Fibroblast of lung (primary cell): ENCODE data around the gene TP73. TPM values are rescaled to one million over a fixed set of nuclear protein-coding genes. Genes with fewer than 3 reads are reported as not detected.

Experiments used
- DNase-seq, 2 donors: peaks; one replicate each; pipeline versions ENCODE4 v3.0.0 to v3.0.0-alpha.2; 2010; ENCODE audit warnings: low read depth in 2 of 2
- H2AFZ ChIP-seq: 2 replicates; pipeline ENCODE4 v1.5.1; 2012; ENCODE audit warnings: low read length, control low read depth, inconsistent platforms
- H3K27ac ChIP-seq: 2 replicates; pipeline ENCODE4 v1.5.1; 2011; ENCODE audit warnings: low read length, control low read depth; ENCODE audit not compliant: insufficient read depth
- H3K27me3 ChIP-seq: 2 replicates; pipeline ENCODE4 v1.5.1; 2011; ENCODE audit warnings: mild to moderate bottlenecking, low read length; ENCODE audit not compliant: control insufficient read depth, insufficient read depth
- H3K36me3 ChIP-seq: 2 replicates; pipeline ENCODE4 v1.5.1; 2011; ENCODE audit warnings: low read length; ENCODE audit not compliant: control insufficient read depth, insufficient read depth
- H3K4me1 ChIP-seq: 2 replicates; pipeline ENCODE4 v1.5.1; 2011; ENCODE audit warnings: low read length; ENCODE audit not compliant: control insufficient read depth, insufficient read depth; ENCODE audit errors: extremely low read depth
- H3K4me2 ChIP-seq: 2 replicates; pipeline ENCODE4 v1.5.1; 2011; ENCODE audit warnings: low read length, control low read depth; ENCODE audit not compliant: insufficient read depth; ENCODE audit errors: extremely low read depth
- H3K4me3 ChIP-seq, 4 experiments: fragments of 200-600 bp in 1 of 4; sonication (generic) in 1 of 4; replicated peaks in 1 of 4; 2 replicates each; pipeline ENCODE4 v1.5.1; 2011 to 2016; ENCODE audit warnings: low read length in 4 of 4, low read depth in 3 of 4, mild to moderate bottlenecking in 3 of 4, control low read depth in 2 of 4, inconsistent platforms in 1 of 4, mixed read lengths in 1 of 4; ENCODE audit not compliant: insufficient read depth in 1 of 4; ENCODE audit errors: control extremely low read depth in 1 of 4
- H3K79me2 ChIP-seq: 2 replicates; pipeline ENCODE4 v1.5.1; 2012; ENCODE audit warnings: mild to moderate bottlenecking, low read length, inconsistent platforms; ENCODE audit not compliant: control insufficient read depth, insufficient read depth
- H3K9ac ChIP-seq: 2 replicates; pipeline ENCODE4 v1.5.1; 2011; ENCODE audit warnings: mild to moderate bottlenecking, low read length, control low read depth; ENCODE audit not compliant: insufficient read depth
- H3K9me3 ChIP-seq: 2 replicates; pipeline ENCODE4 v1.5.1; 2012; ENCODE audit warnings: low read depth, low read length; ENCODE audit not compliant: control insufficient read depth, insufficient read depth
- H4K20me1 ChIP-seq: 2 replicates; pipeline ENCODE4 v1.5.1; 2011; ENCODE audit warnings: low read length; ENCODE audit not compliant: control insufficient read depth, insufficient read depth; ENCODE audit errors: extremely low read depth
- EZH2 ChIP-seq: IDR thresholded peaks from 2 replicates; pipeline ENCODE4 v1.5.1; 2012; ENCODE audit warnings: low read length, control low read depth, mild to moderate bottlenecking; ENCODE audit errors: missing control alignments
- polyA plus RNA-seq, 2 donors: library from polyadenylated mRNA; depleted of rRNA in 1 of 2; stranded (reverse) in 1 of 2; unstranded in 1 of 2; fragments of >200 nt; gene quantifications; 2 replicates each; pipeline ENCODE4 v1.2.1, GENCODE V29; 2011 to 2012; ENCODE audit warnings: missing spikeins in 1 of 2
- total RNA-seq: library from RNA; depleted of rRNA; stranded (reverse); fragments of >200 nt; gene quantifications from 2 replicates; pipeline ENCODE4 v1.2.1, GENCODE V29; 2014
- TF ChIP-seq, protein P1 (sequence below), 2 donors: IDR thresholded peaks in 1 of 2; conservative IDR thresholded peaks in 1 of 2; 1 replicate in 1 of 2; 2 replicates in 1 of 2; pipeline ENCODE4 v1.5.1; 2011 to 2012; ENCODE audit warnings: low read length in 2 of 2, control low read depth in 1 of 2, inconsistent platforms in 1 of 2, low read depth in 1 of 2, mild to moderate bottlenecking in 1 of 2

Gene TP73
- total and polyA plus RNA-seq, 2 donors (not counting 1 experiment from before 2014, with no cell fraction given) = not detected

DNA sequence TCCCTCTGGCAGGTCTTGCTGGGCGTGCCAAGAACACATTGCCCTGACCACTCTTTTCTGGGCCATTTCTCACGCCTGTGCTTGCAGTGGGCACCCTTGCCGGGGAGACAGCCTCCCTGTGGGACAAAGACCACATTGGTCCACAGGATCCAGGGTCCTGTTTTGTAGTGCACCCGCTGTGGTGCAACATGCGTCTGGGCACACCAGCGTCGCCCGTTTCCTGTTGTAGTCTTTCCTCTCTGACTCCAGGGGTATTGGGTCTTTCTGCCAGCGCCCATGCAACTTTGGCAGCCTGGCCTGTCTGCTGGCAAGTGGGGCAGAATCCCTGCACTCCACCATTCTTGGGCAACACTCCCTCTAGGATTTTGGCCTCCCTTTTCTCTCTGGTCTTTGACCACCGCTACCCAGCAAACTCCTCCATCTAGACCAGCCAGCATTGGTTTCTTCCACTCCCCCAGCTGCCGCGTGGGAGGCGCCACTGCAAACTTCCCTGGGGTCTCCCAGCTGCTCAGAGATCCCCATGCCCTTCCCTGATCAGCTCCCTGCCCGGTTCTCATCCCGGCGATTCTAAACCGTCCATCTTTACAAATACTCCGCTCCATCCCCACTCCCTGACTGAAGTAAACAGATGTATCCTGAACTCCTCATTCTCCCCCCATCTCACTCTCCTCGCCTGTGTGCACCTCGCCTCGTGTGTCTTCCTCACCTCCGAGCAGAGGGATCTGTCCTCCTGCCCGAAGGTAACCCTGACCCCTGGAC is 28.7 kb upstream of the TP73 start:
- Histone ChIP-seq H3K9me3 (no peaks in the 10 kb centered on the region), H3K4me3 (peak overlapping the region; percentile 57 to 96 (median 84)), H4K20me1 (no peaks in the 10 kb centered on the region), H3K4me1 (peaks cover 4% of the 10 kb centered on the region), H2AFZ (peak overlapping the region; percentile 88), H3K27me3 (no peaks in the 10 kb centered on the region), H3K4me2 (peak overlapping the region; percentile 82), H3K27ac (peak overlapping the region; percentile 70), H3K79me2 (peaks cover 5% of the 10 kb centered on the region), H3K9ac (peak overlapping the region; percentile 79), H3K36me3 (peaks cover 7% of the 10 kb centered on the region)
- no peak for DNase-seq
- TF ChIP-seq EZH2 = no peak
- TF ChIP-seq, protein P1, sequence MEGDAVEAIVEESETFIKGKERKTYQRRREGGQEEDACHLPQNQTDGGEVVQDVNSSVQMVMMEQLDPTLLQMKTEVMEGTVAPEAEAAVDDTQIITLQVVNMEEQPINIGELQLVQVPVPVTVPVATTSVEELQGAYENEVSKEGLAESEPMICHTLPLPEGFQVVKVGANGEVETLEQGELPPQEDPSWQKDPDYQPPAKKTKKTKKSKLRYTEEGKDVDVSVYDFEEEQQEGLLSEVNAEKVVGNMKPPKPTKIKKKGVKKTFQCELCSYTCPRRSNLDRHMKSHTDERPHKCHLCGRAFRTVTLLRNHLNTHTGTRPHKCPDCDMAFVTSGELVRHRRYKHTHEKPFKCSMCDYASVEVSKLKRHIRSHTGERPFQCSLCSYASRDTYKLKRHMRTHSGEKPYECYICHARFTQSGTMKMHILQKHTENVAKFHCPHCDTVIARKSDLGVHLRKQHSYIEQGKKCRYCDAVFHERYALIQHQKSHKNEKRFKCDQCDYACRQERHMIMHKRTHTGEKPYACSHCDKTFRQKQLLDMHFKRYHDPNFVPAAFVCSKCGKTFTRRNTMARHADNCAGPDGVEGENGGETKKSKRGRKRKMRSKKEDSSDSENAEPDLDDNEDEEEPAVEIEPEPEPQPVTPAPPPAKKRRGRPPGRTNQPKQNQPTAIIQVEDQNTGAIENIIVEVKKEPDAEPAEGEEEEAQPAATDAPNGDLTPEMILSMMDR (conservative IDR thresholded peaks at IDR 0.05 in 1 of 2, IDR thresholded peaks at IDR 0.05 in 1 of 2; ENCODE audit: low read depth in 1 of 2, low read length in 2 of 2) = no peak

DNA sequence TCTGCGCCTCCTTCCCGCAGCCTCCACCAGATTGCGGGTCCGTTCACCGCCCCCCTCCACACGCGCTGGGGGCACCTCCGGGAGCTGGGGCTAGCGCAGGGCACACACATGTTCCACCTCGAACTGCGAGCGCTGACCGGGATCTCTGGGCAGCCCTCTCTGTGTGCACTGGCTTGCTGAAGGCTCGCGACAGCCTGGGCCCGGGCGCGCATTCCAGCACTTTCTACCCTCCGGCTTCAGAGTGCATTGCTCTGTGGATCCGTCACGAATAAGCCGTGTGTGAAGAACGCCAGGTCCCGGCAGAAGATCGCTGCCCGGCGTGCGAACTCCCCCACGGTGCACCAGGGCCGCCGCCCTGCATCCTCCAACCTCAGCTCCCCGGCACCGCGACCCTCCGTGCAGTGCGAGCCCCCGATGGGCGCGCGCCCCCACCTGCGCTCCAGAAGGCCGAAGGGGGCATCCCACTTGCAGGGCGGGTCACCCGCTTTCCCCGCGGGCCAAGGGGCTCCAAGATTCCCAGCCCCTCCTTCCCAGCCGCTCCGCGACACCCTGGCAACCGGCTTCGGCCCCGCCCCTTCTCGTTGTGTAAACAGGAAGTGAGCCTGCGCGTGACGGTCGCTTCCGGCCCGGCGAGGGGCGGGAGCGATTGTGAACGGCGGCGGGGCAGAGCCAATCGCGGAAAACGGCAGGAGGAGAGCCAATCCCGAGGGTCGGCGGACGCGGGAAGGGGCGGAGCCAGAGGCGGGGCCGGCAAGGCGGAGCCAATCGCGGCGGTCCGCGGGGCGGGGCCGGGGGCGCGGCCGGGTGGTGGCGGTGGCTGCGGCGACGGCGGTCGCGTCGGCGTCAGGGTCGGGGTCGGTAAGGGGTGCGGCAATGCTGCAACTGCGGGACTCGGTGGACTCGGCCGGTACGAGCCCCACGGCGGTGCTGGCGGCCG is 27.8 kb upstream of the TP73 start, which contains the start of gene TPRG1L:
Gene TPRG1L (plus strand): TSS at position 816 of the 937 bp plus-strand sequence. CDS start 58 bp downstream, at position 874.
- Histone ChIP-seq H3K79me2 (peaks cover 5% of the 10 kb centered on the region), H3K27me3 (no peaks in the 10 kb centered on the region), H3K4me1 (peaks cover 4% of the 10 kb centered on the region), H3K9me3 (no peaks in the 10 kb centered on the region), H3K9ac (peak within 1 kb of the TSS; percentile 79), H3K36me3 (peaks cover 7% of the 10 kb centered on the region), H2AFZ (peak within 1 kb of the TSS; percentile 88), H3K4me2 (peak within 1 kb of the TSS; percentile 87), H3K27ac (peak within 1 kb of the TSS; percentile 70), H4K20me1 (no peaks in the 10 kb centered on the region), H3K4me3 (peak within 1 kb of the TSS; percentile 66 to 96 (median 84))
- no peak for TF ChIP-seq EZH2
- TF ChIP-seq, protein P1 (conservative IDR thresholded peaks at IDR 0.05 in 1 of 2, IDR thresholded peaks at IDR 0.05 in 1 of 2; ENCODE audit: low read depth in 1 of 2, low read length in 2 of 2) = no peak
- DNase-seq = peak; percentile 91
